Endodermal cell (in vitro differentiated cells): ENCODE results near the gene SLC12A3. TPM values are rescaled to one million over a fixed set of nuclear protein-coding genes. Genes with fewer than 3 reads are reported as not detected.

Source experiments
- DNase-seq: peaks from one replicate; pipeline ENCODE4 v3.0.0-alpha.2; 2017
- H3K27ac ChIP-seq: 2 replicates; pipeline ENCODE4 v1.5.1; 2013; ENCODE audit warnings: mild to moderate bottlenecking, low read depth, low read length, moderate library complexity
- H3K27me3 ChIP-seq: 2 replicates; pipeline ENCODE4 v1.6.1; 2013; ENCODE audit warnings: mild to moderate bottlenecking, low read length, moderate library complexity; ENCODE audit not compliant: insufficient read depth, control insufficient read depth, poor library complexity, severe bottlenecking
- H3K36me3 ChIP-seq: 2 replicates; pipeline ENCODE4 v1.7.0; 2013; ENCODE audit warnings: mild to moderate bottlenecking, low read length, moderate library complexity; ENCODE audit not compliant: control insufficient read depth, insufficient read depth
- H3K4me1 ChIP-seq: one replicate; pipeline ENCODE4 v1.7.0; 2013; ENCODE audit warnings: low read length; ENCODE audit not compliant: control insufficient read depth, insufficient read depth
- H3K4me3 ChIP-seq: 2 replicates; pipeline ENCODE4 v1.5.1; 2013; ENCODE audit warnings: mild to moderate bottlenecking, low read length, moderate library complexity
- H3K9ac ChIP-seq: 2 replicates; pipeline ENCODE4 v1.6.1; 2013; ENCODE audit warnings: mild to moderate bottlenecking, low read length, moderate library complexity; ENCODE audit not compliant: poor library complexity, severe bottlenecking; ENCODE audit errors: extremely low read depth
- H3K9me3 ChIP-seq: 2 replicates; pipeline ENCODE4 v1.6.1; 2013; ENCODE audit warnings: mild to moderate bottlenecking, low read length, moderate library complexity; ENCODE audit not compliant: control insufficient read depth
- H3K27ac Mint-ChIP-seq: 2 replicates; pipeline ENCODE4 v1.8.0; 2020; ENCODE audit warnings: mixed read lengths
- H3K27me3 Mint-ChIP-seq: 2 replicates; pipeline ENCODE4 v1.8.0; 2021; ENCODE audit warnings: mild to moderate bottlenecking, mixed read lengths; ENCODE audit not compliant: insufficient read depth
- H3K36me3 Mint-ChIP-seq: 2 replicates; pipeline ENCODE4 v1.8.0; 2020; ENCODE audit warnings: low read depth, mixed read lengths
- H3K4me1 Mint-ChIP-seq: 2 replicates; pipeline ENCODE4 v1.8.0; 2020; ENCODE audit warnings: mixed read lengths
- H3K4me3 Mint-ChIP-seq: 2 replicates; pipeline ENCODE4 v1.8.0; 2020; ENCODE audit warnings: mild to moderate bottlenecking, moderate library complexity, mixed read lengths
- H3K9me3 Mint-ChIP-seq: 2 replicates; pipeline ENCODE4 v1.8.0; 2020; ENCODE audit warnings: mild to moderate bottlenecking, mixed read lengths
- CTCF ChIP-seq: fragments of 200-600 bp; sonication (generic); conservative IDR thresholded peaks from 2 replicates; pipeline ENCODE4 v1.5.0; 2021; ENCODE audit warnings: antibody characterized with exemption, mild to moderate bottlenecking
- WGBS, 2 experiments: methylation state at CpG; one replicate each; pipeline versions ENCODE4 v1.1.5 to v1.1.7; 2013; ENCODE audit warnings: missing lambda C conversion rate in 2 of 2, mixed read lengths in 1 of 2; ENCODE audit not compliant: insufficient coverage in 1 of 2, insufficient read length in 1 of 2; 5-methylcytosine and 5-hydroxymethylcytosine counted together
- total RNA-seq, 2 donors: library from RNA; stranded (reverse); fragmentation: NEBNext Ultra II Directional in 1 of 2; extraction: Animal tissue kit (Norgen Biotek cat#: 25700) in 1 of 2; gene quantifications; 2 replicates in 1 of 2; 3 replicates in 1 of 2; pipeline ENCODE4 v1.2.1, GENCODE V29; 2021

The SLC12A3 gene
- total RNA-seq, 2 donors from 2014 or later: not detected

- Histone ChIP-seq H3K36me3 (no peaks in the 10 kb centered on the region), H3K27me3 (peaks cover 10% of the 10 kb centered on the region), H3K9me3 (no peaks in the 10 kb centered on the region), H3K4me3 (no peak overlapping the region), H3K9ac (no peak overlapping the region), H3K4me1 (no peaks in the 10 kb centered on the region), H3K27ac (no peak overlapping the region)
- no peak for DNase-seq
- WGBS, 2 experiments: 87 to 96% methylated on average over 3 of the region's 3 CpGs
- Mint-ChIP-seq H3K4me3 (no peak overlapping the region), H3K4me1 (no peaks in the 10 kb centered on the region), H3K36me3 (no peaks in the 10 kb centered on the region), H3K27me3 (peaks cover 3% of the 10 kb centered on the region), H3K27ac (no peak overlapping the region), H3K9me3 (no peaks in the 10 kb centered on the region)
- no peak for TF ChIP-seq CTCF
These were observed 31.2 kb downstream of the SLC12A3 start for GRCh38 chr16:56896244-56896643.

- Histone ChIP-seq H3K36me3 (no peaks in the 10 kb centered on the region), H3K4me3 (no peak overlapping the region), H3K9ac (no peak overlapping the region), H3K27ac (no peak overlapping the region), H3K4me1 (no peaks in the 10 kb centered on the region), H3K27me3 (peaks cover 10% of the 10 kb centered on the region), H3K9me3 (no peaks in the 10 kb centered on the region)
- Mint-ChIP-seq H3K9me3 (no peaks in the 10 kb centered on the region), H3K27ac (no peak overlapping the region), H3K36me3 (no peaks in the 10 kb centered on the region), H3K4me1 (no peaks in the 10 kb centered on the region), H3K4me3 (no peak overlapping the region), H3K27me3 (peaks cover 3% of the 10 kb centered on the region)
- TF ChIP-seq CTCF: no peak
- no peak for DNase-seq
- 86 to 88% methylated on average over 3 to 8 of the region's 8 CpGs for WGBS, 2 experiments
These were observed 32.2 kb downstream of the SLC12A3 start for GRCh38 chr16:56897026-56897799.

- H3K4me3 ChIP-seq: no peak overlapping the region
These were observed 33.8 kb downstream of the SLC12A3 start for GRCh38 chr16:56898847-56899246.

More at GRCh38 chr16:56898847-56899246, 33.8 kb downstream of the SLC12A3 start:
- Mint-ChIP-seq H3K27ac (no peak overlapping the region), H3K9me3 (no peaks in the 10 kb centered on the region), H3K27me3 (peaks cover 3% of the 10 kb centered on the region), H3K4me3 (no peak overlapping the region), H3K4me1 (no peaks in the 10 kb centered on the region), H3K36me3 (no peaks in the 10 kb centered on the region)
- 92 to 93% methylated on average over 5 to 8 of the region's 8 CpGs for WGBS, 2 experiments
- Histone ChIP-seq H3K4me1 (no peaks in the 10 kb centered on the region), H3K9ac (no peak overlapping the region), H3K36me3 (no peaks in the 10 kb centered on the region), H3K9me3 (no peaks in the 10 kb centered on the region), H3K27ac (no peak overlapping the region), H3K27me3 (peaks cover 10% of the 10 kb centered on the region)
- no peak for TF ChIP-seq CTCF
- no peak for DNase-seq
